ENCODE results near the gene CNTNAP4.

Gene CNTNAP4

DNA sequence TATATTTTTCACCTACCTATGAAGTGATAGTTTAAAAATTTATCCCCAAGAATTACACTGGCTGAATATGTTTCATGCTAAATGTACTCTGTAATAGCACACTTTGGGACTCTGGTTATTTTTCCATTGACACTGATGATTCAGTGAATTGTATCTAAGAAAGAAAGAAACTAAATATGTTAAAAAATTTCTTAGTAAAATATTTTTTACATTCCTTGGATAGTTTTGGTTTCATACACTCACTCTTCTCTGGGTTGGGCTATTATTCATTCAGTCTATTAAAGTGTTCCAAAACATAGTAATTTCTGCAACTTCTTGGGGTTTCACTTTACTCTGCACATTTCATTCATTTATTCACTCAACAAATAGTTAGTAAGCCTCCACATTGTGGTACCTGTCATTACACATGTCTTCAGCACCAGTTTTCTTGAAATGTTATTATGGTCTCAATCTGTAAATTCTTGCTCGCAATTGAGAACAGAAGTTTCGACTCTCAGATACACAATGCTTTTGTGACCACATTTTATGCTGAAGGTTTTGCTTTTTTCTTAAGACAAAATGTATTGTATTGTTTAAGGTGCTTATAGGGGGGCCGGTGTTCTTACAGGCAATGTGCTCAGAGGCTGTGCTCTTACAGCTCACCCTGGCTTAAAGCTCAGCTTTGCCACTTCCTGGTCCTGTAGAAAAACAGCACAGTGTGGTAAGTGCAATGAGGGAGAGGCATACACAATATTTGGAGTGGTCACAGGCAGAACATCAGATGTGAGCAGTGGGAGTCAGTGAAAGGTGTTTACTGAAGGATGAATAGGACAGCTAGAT, 17.4 kb downstream of the CNTNAP4 start:
- Histone ChIP-seq H3K9me3 (no peaks in the 10 kb centered on the region), H3K4me1 (no peaks in the 10 kb centered on the region), H3K27me3 (no peaks in the 10 kb centered on the region), H3K36me3 (no peaks in the 10 kb centered on the region), H3K4me3 (ENCODE audit: low read depth, low read length) (no peak overlapping the region)
- DNase-seq: no peak
- TF ChIP-seq, protein P1, sequence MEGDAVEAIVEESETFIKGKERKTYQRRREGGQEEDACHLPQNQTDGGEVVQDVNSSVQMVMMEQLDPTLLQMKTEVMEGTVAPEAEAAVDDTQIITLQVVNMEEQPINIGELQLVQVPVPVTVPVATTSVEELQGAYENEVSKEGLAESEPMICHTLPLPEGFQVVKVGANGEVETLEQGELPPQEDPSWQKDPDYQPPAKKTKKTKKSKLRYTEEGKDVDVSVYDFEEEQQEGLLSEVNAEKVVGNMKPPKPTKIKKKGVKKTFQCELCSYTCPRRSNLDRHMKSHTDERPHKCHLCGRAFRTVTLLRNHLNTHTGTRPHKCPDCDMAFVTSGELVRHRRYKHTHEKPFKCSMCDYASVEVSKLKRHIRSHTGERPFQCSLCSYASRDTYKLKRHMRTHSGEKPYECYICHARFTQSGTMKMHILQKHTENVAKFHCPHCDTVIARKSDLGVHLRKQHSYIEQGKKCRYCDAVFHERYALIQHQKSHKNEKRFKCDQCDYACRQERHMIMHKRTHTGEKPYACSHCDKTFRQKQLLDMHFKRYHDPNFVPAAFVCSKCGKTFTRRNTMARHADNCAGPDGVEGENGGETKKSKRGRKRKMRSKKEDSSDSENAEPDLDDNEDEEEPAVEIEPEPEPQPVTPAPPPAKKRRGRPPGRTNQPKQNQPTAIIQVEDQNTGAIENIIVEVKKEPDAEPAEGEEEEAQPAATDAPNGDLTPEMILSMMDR (IDR thresholded peaks at IDR 0.05; ENCODE audit: low read depth, low read length): no peak

DNA sequence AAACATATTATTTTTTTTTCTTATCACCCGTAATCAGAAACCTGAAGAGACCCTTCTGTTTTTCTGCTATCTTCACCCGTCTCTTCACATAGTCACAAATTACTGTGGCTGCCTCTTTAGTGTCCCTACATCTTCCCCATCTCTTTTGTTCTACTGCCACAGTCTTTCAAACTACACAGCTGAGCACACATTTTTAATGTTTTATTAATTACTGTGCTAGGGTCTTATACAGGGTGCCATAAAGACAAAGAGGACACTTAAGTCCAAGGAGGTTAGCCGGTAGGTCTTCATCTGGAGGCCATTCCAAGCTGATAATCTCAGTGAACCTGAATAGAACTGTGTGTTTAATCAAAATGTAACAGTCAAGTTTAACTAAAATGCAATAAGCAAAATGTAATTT, 20.7 kb downstream of the CNTNAP4 start:
- TF ChIP-seq, protein P1 (IDR thresholded peaks at IDR 0.05; ENCODE audit: low read depth, low read length): no peak
- Histone ChIP-seq H3K27me3 (no peaks in the 10 kb centered on the region), H3K4me3 (ENCODE audit: low read depth, low read length) (no peak overlapping the region), H3K4me1 (peaks cover 4% of the 10 kb centered on the region; the same call in 1 of the 2 replicates), H3K36me3 (no peaks in the 10 kb centered on the region), H3K9me3 (no peaks in the 10 kb centered on the region)
- no peak for DNase-seq

DNA sequence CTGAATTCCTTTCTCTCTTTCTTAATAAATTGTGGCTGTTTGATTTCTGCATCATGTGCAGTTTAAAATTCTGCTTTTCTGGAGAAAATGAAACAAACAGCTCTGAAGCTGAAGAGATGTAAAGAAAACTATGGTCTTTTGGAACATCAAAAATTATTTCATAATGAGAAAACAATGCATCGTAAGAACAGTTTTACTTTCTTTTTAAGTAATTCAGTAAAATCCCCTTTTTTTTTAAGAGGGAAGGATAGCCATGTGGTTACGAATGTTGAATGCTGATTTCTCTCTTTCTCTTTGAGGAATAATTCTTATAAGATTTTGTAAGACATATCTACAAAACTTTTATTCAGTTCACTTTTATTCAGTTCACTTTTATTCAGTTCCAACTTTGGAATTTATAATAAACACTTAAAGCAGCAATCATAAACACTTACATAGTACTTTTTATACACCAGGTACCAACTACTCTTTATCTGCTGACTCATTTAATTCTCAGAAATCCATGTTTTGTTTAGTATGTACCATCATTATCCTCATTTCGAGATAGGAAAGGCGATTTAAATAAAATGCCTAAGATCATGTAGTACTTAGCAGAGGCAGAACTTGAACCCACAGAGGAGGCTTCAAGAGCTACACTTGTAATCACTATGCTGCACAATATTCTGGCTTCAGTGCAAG, 26.6 kb downstream of the CNTNAP4 start:
- Histone ChIP-seq H3K4me1 (peaks cover 4% of the 10 kb centered on the region; the same call in 1 of the 2 replicates), H3K27me3 (no peaks in the 10 kb centered on the region), H3K4me3 (ENCODE audit: low read depth, low read length) (no peak overlapping the region), H3K9me3 (no peaks in the 10 kb centered on the region), H3K36me3 (no peaks in the 10 kb centered on the region)
- TF ChIP-seq, protein P1 (IDR thresholded peaks at IDR 0.05; ENCODE audit: low read depth, low read length): no peak
- no peak for DNase-seq

DNA sequence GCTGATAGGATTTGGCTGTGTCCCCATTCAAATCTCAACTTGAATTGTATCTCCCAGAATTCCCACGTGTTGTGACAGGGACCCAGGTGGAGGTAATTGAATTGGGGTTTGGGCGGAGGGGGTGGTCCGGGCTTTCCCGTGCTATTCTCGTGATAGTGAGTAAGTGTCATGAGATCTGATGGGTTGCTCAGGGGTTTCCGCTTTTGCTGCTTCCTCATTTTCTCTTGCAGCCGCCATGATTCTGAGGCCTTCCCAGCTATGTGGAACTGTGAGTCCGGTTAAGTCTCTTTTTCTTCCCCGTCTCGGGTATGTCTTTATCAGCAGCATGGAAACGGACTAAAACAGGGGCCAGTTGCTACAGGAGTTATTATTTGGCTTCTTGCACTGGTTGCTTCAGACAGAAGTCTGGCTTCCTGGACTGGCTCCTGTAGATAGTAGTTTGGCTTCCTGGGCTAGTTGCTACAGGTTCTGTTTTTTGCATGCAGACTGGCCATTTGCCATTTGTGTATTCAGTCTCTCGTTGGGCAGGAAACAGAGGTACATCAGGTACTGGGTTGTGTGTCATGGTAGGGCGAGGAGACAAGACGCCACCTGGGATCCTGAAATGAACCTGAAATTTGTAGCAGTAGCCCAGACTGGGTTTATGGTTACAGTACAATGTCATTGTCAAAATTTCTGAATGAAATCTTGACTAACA, 32.6 kb downstream of the CNTNAP4 start:
- Histone ChIP-seq H3K4me3 (ENCODE audit: low read depth, low read length) (no peak overlapping the region), H3K9me3 (no peaks in the 10 kb centered on the region), H3K4me1 (peaks cover 4% of the 10 kb centered on the region), H3K27me3 (no peaks in the 10 kb centered on the region), H3K36me3 (no peaks in the 10 kb centered on the region)
- no peak for DNase-seq
- TF ChIP-seq, protein P1 (IDR thresholded peaks at IDR 0.05; ENCODE audit: low read depth, low read length): no peak

DNA sequence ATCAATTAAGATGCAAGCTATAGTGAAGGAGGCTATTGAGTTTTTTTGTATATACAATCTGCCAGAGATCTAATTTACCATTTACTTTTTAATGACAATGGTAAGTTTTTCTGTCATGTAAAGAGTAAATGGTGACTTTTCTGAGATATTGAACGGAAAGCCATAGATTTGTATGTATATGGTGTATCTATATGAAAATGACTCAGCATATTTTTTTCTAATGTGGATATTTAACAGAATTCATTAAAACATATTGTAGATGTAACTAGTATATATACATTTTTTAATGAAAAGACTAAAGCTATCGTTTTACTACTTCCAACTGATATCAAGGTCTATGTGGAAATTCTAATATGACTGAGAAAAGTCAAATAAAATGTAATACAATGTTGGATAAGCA, 34.1 kb downstream of the CNTNAP4 start:
- TF ChIP-seq, protein P1 (IDR thresholded peaks at IDR 0.05; ENCODE audit: low read depth, low read length): no peak
- no peak for DNase-seq
- peaks cover 4% of the 10 kb centered on the region for H3K4me1 ChIP-seq

More for the DNA sequence above, 34.1 kb downstream of the CNTNAP4 start:
- H3K36me3 ChIP-seq: no peaks in the 10 kb centered on the region
- no peak overlapping the region for H3K4me3 ChIP-seq (ENCODE audit: low read depth, low read length)
- H3K27me3 ChIP-seq: no peaks in the 10 kb centered on the region
- no peaks in the 10 kb centered on the region for H3K9me3 ChIP-seq
